NCI-H2081 treated with DMSO at 0.1 percent for 48 hours (cell line): ENCODE results near the gene LRRC53.

Experiments used
- DNase-seq: peaks from one replicate; lab custom pipeline; 2025; lab: John Stamatoyannopoulos, UW

Gene LRRC53

DNA sequence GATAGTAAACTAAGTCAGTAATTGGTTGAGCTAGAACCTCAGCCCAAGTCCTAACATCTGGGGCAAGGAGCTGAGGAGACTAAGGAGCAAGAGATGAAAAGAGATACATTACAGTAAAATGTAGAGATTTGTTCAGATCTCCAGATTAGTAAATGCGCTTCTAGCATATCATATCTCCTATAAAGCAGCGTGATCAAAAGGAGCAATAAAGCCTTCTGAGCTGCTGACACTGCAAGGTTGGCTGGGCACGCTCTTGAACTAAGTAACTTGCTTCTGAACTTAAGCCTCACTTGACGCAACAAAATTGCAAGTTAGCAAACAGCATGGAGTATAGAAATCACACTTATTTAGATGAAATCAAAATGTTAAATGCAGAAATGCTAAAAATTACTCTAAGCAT is 80.9 kb downstream of the LRRC53 start:
- DNase-seq = no peak

GRCh38 chr1:74430342-74430934 is 82.0 kb downstream of the LRRC53 start:
- DNase-seq = no peak

GRCh38 chr1:74429580-74429979 is 82.8 kb downstream of the LRRC53 start:
- no peak for DNase-seq

GRCh38 chr1:74427681-74428080 is 84.7 kb downstream of the LRRC53 start:
- no peak for DNase-seq

DNA sequence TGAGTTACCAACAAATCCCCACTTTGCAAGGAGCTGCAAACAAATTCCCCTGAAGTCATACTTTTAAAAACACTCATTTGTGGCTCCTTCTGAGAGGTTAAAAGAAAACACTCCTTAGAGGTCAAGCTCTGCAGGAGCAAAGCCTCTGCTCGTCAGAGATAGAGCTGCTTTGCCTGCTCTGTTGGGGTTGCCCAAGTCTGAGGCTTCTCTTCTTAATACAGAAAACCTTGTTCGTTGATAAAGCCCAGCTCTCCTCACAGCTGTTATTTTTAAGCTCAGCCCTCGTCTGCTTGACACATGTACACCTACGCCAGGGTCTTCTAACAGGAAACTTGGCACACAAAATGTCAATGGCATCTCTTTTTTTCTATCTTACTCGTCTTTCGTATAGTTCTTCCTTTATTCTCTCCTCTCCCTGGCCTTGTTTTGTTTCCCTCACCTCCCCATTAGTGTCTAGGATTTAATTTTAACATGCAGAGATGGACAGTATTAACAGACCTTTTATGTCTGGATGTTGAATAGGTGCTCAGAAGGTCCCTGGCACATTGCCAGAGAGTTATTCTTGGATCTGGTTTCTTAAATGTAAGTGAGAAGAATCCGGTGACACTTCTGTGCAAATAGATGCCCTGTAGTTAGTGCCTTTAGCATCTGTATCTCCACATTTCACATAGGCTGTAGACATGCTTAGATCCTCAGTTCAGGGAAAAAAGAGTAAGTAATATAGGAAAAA is 86.0 kb downstream of the LRRC53 start:
- DNase-seq = no peak

DNA sequence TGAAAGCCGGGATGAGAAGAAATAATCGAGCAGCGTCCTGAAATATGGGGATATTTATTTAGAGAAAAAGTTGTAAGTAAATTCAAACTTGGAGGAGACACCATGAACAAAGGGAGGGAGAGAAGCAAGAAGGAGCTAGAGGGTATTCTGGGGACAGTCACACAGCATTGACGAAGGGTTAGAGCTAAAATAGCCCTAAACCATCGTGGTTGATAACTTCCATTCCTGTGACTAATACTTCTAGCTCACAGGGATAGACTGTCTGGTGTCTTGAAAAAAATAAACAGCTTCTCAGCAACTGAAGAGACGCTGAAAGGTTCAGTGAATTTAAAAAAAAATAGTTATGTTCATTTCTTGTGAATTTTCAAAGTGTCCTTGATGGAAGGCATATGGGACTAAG is 86.7 kb downstream of the LRRC53 start:
- DNase-seq = no peak

DNA sequence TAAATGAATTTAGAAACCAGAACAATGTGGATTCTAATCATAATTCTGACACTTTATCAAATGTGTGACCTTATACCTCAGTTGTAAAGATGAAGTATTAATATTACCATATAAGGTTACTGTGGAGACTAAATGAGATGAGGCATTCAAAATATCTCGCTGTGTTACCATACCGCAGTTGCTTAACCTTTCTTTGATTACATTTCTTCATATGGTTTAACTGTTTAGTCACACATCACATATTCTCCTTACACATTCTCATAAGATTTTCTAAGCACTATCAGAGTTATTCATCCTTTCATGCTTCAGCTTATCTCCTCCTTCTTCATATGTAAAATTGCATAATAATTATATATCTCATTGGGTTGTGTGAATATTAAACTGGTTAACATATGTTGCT is 88.9 kb downstream of the LRRC53 start:
- no peak for DNase-seq

- DNase-seq = no peak
Observed at GRCh38 chr1:74422421-74423292, 89.8 kb downstream of the LRRC53 start.

GRCh38 chr1:74420467-74420866 is 91.9 kb downstream of the LRRC53 start:
- no peak for DNase-seq
